ENCODE measurements around the gene COQ3.

Gene COQ3

GRCh38 chr6:99324996-99325395 lies 69.0 kb downstream of the COQ3 start:
- DNase-seq (ENCODE audit: low read depth) = no peak
- no peak for TF ChIP-seq CTCF (IDR thresholded peaks at IDR 0.05; ENCODE audit: control insufficient read depth, insufficient read depth, low read depth, low read length, missing control alignments)
- H3K4me3 ChIP-seq (ENCODE audit: control insufficient read depth, low read depth, low read length) = no peak overlapping the region

All from AG09309 (cell line).